KMS-11 (cell line): ENCODE data around the gene TECTA.

Experiments used
- H2AFZ ChIP-seq: fragments of 200-600 bp; sonication (generic); 2 replicates; pipeline ENCODE4 v1.6.1; 2016; ENCODE audit warnings: antibody characterized with exemption, mixed run types, low read depth
- H3K27ac ChIP-seq: fragments of 200-600 bp; sonication (generic); 2 replicates; pipeline ENCODE4 v1.6.1; 2016; ENCODE audit warnings: mild to moderate bottlenecking, mixed run types
- H3K27me3 ChIP-seq: fragments of 200-600 bp; sonication (generic); 2 replicates; pipeline ENCODE4 v1.6.1; 2017; ENCODE audit warnings: mild to moderate bottlenecking, low read depth, mixed run types, moderate library complexity; ENCODE audit not compliant: insufficient read depth
- H3K36me3 ChIP-seq: fragments of 200-600 bp; sonication (generic); 2 replicates; pipeline ENCODE4 v1.6.1; 2017; ENCODE audit warnings: mild to moderate bottlenecking, mixed run types; ENCODE audit not compliant: insufficient read depth
- H3K4me1 ChIP-seq: fragments of 200-600 bp; sonication (generic); 2 replicates; pipeline ENCODE4 v1.6.1; 2016; ENCODE audit warnings: mild to moderate bottlenecking, low read depth, mixed run types; ENCODE audit not compliant: poor library complexity, severe bottlenecking
- H3K4me2 ChIP-seq: fragments of 200-600 bp; sonication (generic); 2 replicates; pipeline ENCODE4 v1.7.0; 2016; ENCODE audit warnings: mild to moderate bottlenecking, mixed run types
- H3K4me3 ChIP-seq: fragments of 200-600 bp; sonication (generic); IDR thresholded peaks from 2 replicates; pipeline ENCODE4 v1.6.1; 2017; ENCODE audit warnings: low read depth, low read length, mixed read lengths; ENCODE audit not compliant: insufficient read depth
- H3K79me2 ChIP-seq: fragments of 200-600 bp; sonication (generic); 2 replicates; pipeline ENCODE4 v1.6.1; 2016; ENCODE audit warnings: low read depth, mixed run types; ENCODE audit not compliant: insufficient read depth
- H3K9ac ChIP-seq: fragments of 200-600 bp; sonication (generic); 2 replicates; pipeline ENCODE4 v1.6.1; 2016; ENCODE audit warnings: mild to moderate bottlenecking, mixed run types
- H4K20me1 ChIP-seq: fragments of 200-600 bp; sonication (generic); 2 replicates; pipeline ENCODE4 v1.6.1; 2016; ENCODE audit warnings: mild to moderate bottlenecking, mixed run types; ENCODE audit not compliant: insufficient read depth
- TF ChIP-seq, protein P1 (sequence below): fragments of 200-600 bp; sonication (generic); conservative IDR thresholded peaks from 2 replicates; pipeline ENCODE4 v1.6.1; 2017; ENCODE audit warnings: low read depth, mild to moderate bottlenecking, antibody characterized with exemption, low read length, moderate library complexity, mixed read lengths

Gene TECTA

GRCh38 chr11:121104312-121104762 lies 3.3 kb downstream of the TECTA start:
- Histone ChIP-seq H3K79me2 (no peaks in the 10 kb centered on the region), H3K27me3 (no peaks in the 10 kb centered on the region), H3K4me3 (no peak overlapping the region), H3K4me1 (no peaks in the 10 kb centered on the region), H3K36me3 (no peaks in the 10 kb centered on the region), H3K4me2 (no peak overlapping the region), H2AFZ (no peak overlapping the region), H4K20me1 (no peaks in the 10 kb centered on the region), H3K27ac (no peak overlapping the region), H3K9ac (no peak overlapping the region)
- TF ChIP-seq, protein P1, sequence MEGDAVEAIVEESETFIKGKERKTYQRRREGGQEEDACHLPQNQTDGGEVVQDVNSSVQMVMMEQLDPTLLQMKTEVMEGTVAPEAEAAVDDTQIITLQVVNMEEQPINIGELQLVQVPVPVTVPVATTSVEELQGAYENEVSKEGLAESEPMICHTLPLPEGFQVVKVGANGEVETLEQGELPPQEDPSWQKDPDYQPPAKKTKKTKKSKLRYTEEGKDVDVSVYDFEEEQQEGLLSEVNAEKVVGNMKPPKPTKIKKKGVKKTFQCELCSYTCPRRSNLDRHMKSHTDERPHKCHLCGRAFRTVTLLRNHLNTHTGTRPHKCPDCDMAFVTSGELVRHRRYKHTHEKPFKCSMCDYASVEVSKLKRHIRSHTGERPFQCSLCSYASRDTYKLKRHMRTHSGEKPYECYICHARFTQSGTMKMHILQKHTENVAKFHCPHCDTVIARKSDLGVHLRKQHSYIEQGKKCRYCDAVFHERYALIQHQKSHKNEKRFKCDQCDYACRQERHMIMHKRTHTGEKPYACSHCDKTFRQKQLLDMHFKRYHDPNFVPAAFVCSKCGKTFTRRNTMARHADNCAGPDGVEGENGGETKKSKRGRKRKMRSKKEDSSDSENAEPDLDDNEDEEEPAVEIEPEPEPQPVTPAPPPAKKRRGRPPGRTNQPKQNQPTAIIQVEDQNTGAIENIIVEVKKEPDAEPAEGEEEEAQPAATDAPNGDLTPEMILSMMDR: no peak

DNA sequence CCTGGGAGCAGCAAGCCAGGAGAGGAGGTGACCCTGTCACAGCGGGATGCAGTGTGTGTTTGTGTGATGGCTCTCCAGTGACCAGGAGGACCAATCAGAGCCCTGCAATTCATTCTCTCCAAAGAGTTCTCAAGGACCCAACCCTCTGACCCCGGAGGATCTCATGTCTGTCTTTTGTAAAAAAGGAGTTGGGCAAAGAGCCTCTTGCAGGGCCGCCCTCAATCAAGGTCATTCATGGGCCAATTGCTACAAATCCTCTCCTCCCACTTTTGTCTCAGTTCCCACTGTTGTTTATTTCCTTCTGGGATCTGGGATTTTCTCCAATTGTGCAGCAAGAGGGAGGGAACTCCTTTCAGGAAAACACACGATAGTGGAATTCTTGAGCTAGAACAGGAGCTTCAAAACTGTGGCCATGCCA lies 4.0 kb downstream of the TECTA start:
- TF ChIP-seq, protein P1: no peak
- Histone ChIP-seq H3K27me3 (no peaks in the 10 kb centered on the region), H4K20me1 (no peaks in the 10 kb centered on the region), H3K9ac (no peak overlapping the region), H3K27ac (no peak overlapping the region), H3K36me3 (no peaks in the 10 kb centered on the region), H3K79me2 (no peaks in the 10 kb centered on the region), H3K4me3 (no peak overlapping the region), H3K4me1 (no peaks in the 10 kb centered on the region), H2AFZ (no peak overlapping the region), H3K4me2 (no peak overlapping the region)

GRCh38 chr11:121105481-121106195 lies 4.6 kb downstream of the TECTA start:
- TF ChIP-seq, protein P1: no peak
- H4K20me1 ChIP-seq: no peaks in the 10 kb centered on the region
- H3K27ac ChIP-seq: no peak overlapping the region
- H3K9ac ChIP-seq: no peak overlapping the region
- H3K79me2 ChIP-seq: no peaks in the 10 kb centered on the region
- H3K36me3 ChIP-seq: no peaks in the 10 kb centered on the region
- no peak overlapping the region for H3K4me3 ChIP-seq
- no peak overlapping the region for H2AFZ ChIP-seq
- no peaks in the 10 kb centered on the region for H3K27me3 ChIP-seq
- no peaks in the 10 kb centered on the region for H3K4me1 ChIP-seq
- H3K4me2 ChIP-seq: no peak overlapping the region

DNA sequence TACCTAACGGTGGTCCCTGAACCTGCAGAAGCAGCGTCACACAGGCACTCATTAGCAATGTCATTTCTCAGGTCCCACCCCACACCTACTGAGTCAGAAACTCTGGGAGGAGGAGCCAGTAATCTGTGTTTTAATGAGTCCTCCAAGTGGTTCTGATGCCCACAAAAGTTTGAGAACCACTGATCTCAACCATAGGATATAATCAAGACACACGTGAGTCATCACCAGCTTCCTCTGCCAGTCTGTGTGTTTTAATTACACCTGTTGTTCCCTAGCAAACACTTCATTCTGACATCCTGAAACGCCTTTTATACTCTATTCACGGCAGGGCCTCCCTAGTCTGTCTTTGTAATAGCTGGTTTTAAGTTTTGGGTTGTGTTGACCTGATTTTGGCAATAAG lies 5.8 kb downstream of the TECTA start:
- H3K36me3 ChIP-seq: no peaks in the 10 kb centered on the region
- H3K4me3 ChIP-seq: no peak overlapping the region
- no peak overlapping the region for H3K4me2 ChIP-seq
- H2AFZ ChIP-seq: no peak overlapping the region
- TF ChIP-seq, protein P1: no peak
- no peaks in the 10 kb centered on the region for H3K27me3 ChIP-seq
- H3K4me1 ChIP-seq: no peaks in the 10 kb centered on the region
- no peak overlapping the region for H3K27ac ChIP-seq
- H3K9ac ChIP-seq: no peak overlapping the region
- no peaks in the 10 kb centered on the region for H4K20me1 ChIP-seq
- no peaks in the 10 kb centered on the region for H3K79me2 ChIP-seq
